Omental fat pad (tissue), 4 donors: ENCODE data around the gene GRM4. TPM values are rescaled to one million over a fixed set of nuclear protein-coding genes. Genes with fewer than 3 reads are reported as not detected.

ENCODE experiments used
- ATAC-seq: fragments of 150-250 bp; one replicate; pipeline ENCODE4 v1.9.1; 2016; ENCODE audit warnings: mild to moderate bottlenecking, moderate library complexity; ENCODE audit not compliant: low FRiP score
- DNase-seq: peaks from one replicate; pipeline ENCODE4 v3.0.0-alpha.2; 2019; ENCODE audit warnings: low spot score
- total RNA-seq, 4 donors: library from RNA; depleted of rRNA; stranded (reverse); fragments of >200 nt; gene quantifications; one replicate each; pipeline ENCODE4 v1.1.0, GENCODE V29; 2016
- TF ChIP-seq, protein P1 (sequence below), 3 donors: fragments of 450-650 bp; IDR thresholded peaks; one replicate each; pipeline ENCODE4 v1.5.1; 2016 to 2017; ENCODE audit warnings: antibody characterized with exemption in 3 of 3, mild to moderate bottlenecking in 3 of 3, moderate library complexity in 2 of 3

GRM4 gene
- total RNA-seq, 4 donors from 2014 or later, result 0.60 TPM; not detected in 3

GRCh38 chr6:34082864-34083626, 62.8 kb downstream of the GRM4 start:
- TF ChIP-seq, protein P1, sequence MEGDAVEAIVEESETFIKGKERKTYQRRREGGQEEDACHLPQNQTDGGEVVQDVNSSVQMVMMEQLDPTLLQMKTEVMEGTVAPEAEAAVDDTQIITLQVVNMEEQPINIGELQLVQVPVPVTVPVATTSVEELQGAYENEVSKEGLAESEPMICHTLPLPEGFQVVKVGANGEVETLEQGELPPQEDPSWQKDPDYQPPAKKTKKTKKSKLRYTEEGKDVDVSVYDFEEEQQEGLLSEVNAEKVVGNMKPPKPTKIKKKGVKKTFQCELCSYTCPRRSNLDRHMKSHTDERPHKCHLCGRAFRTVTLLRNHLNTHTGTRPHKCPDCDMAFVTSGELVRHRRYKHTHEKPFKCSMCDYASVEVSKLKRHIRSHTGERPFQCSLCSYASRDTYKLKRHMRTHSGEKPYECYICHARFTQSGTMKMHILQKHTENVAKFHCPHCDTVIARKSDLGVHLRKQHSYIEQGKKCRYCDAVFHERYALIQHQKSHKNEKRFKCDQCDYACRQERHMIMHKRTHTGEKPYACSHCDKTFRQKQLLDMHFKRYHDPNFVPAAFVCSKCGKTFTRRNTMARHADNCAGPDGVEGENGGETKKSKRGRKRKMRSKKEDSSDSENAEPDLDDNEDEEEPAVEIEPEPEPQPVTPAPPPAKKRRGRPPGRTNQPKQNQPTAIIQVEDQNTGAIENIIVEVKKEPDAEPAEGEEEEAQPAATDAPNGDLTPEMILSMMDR (IDR thresholded peaks at IDR 0.05), result no peak
- ATAC-seq (no peak), DNase-seq (no peak)

- no peak for DNase-seq
- TF ChIP-seq, protein P1 (IDR thresholded peaks at IDR 0.05), result no peak
- no peak for ATAC-seq
Observed at GRCh38 chr6:34082348-34082747, 63.5 kb downstream of the GRM4 start.

DNA sequence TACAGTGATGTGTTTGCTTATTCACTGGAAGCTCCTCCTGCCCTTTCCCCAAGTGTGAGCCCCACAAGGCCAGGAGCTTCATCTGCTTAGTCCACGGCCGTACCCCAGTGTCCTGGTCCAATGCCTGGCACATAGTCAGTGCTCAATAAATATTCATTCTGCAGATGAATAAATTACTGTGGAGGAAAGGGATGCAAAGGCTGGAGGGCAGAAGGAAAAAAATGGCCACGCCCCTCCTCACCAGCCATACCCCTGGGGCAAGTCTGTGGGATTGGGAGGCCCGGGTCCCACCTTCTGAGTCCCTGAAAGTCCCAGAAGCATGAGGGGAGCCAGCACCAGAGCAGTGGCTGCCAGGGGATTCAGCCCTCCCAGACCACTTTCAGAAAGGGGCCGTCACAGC, 65.5 kb downstream of the GRM4 start:
- TF ChIP-seq, protein P1 (IDR thresholded peaks at IDR 0.05), result no peak
- no peak for ATAC-seq
- no peak for DNase-seq

DNA sequence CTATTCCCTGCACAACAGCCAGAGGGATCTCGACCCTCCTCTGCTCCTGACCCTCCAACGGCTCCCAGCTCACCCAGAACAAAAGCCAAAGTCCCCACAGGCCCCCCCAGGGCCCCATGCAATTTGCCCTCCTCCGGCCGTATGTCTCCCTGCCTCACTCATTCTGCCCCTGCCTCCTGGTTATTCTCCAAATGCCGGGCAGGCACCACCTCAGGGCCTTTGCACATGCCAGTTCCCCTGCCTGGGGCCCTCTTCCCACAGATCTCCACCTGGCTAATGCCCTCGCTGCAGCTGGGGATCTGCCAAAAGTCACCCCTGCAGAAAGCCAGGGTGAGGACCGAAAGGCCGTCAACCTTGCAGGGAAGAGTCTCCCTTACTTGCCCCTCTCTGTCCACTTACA, 66.0 kb downstream of the GRM4 start:
- TF ChIP-seq, protein P1 (IDR thresholded peaks at IDR 0.05), result no peak
- no peak for DNase-seq
- no peak for ATAC-seq

- DNase-seq (no peak), ATAC-seq (no peak)
- TF ChIP-seq, protein P1 (IDR thresholded peaks at IDR 0.05), result no peak
Observed at GRCh38 chr6:34075906-34076305, 70.0 kb downstream of the GRM4 start.

DNA sequence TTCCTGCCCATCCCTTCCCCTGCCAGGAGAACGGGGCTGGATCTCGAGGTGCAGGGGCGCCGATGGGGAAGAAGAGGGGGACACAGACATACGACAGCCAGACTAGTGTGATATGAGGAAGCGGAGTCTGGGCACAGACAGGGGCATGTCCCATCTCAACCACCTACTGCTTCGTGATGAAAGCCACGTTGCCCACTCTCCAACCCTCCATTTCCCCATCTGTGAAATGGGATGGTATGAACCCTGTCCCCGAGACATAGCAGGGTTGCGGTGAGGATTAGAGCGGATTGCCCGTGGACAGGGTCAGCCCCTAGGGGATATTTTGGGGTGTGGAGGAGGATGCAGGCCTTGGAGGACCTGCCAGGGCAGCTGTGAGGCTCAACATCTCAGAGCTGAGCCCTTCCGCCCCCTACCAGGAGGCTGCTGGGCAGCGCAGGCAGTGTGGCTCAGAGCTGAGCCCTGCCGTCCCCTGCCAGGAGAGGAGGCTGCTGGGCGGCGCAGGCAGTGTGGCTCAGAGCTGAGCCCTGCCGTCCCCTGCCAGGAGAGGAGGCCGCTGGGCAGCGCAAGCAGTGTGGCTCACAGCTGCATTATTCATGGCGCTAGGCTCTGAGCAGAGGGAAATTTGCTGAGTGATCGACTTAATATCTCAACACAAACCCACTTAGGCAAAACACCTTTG, 71.7 kb downstream of the GRM4 start:
- DNase-seq (no peak), ATAC-seq (no peak)
- TF ChIP-seq, protein P1 (IDR thresholded peaks at IDR 0.05), result no peak

GRCh38 chr6:34073540-34073939, 72.3 kb downstream of the GRM4 start:
- DNase-seq, result no peak
- no peak for ATAC-seq
- TF ChIP-seq, protein P1 (IDR thresholded peaks at IDR 0.05), result no peak
